Kidney epithelial cell (primary cell): ENCODE data around the gene MMP20. TPM values are rescaled to one million over a fixed set of nuclear protein-coding genes. Genes with fewer than 3 reads are reported as not detected.

Source experiments
- DNase-seq: peaks from one replicate; pipeline ENCODE4 v3.0.0-alpha.2; 2010; ENCODE audit warnings: low read depth
- H3K27me3 ChIP-seq: 2 replicates; pipeline ENCODE4 v1.6.0; 2011; ENCODE audit warnings: low read length; ENCODE audit not compliant: control insufficient read depth, insufficient read depth
- H3K36me3 ChIP-seq: 2 replicates; pipeline ENCODE4 v1.5.1; 2011; ENCODE audit warnings: low read length; ENCODE audit not compliant: control insufficient read depth, insufficient read depth
- H3K4me3 ChIP-seq: 2 replicates; pipeline ENCODE4 v1.5.1; 2011; ENCODE audit warnings: low read depth, mild to moderate bottlenecking, control low read depth, low read length
- CTCF ChIP-seq: IDR thresholded peaks from 2 replicates; pipeline ENCODE4 v1.5.1; 2011; ENCODE audit warnings: mild to moderate bottlenecking, moderate library complexity, low read length, control low read depth, inconsistent platforms; ENCODE audit not compliant: insufficient read depth, poor library complexity, severe bottlenecking
- total RNA-seq: library from RNA; depleted of rRNA; stranded (reverse); fragments of >200 nt; gene quantifications from 2 replicates; pipeline ENCODE4 v1.2.3, GENCODE V29; 2015

The MMP20 gene
- total RNA-seq, 1 donor from 2014 or later, result not detected

- Histone ChIP-seq H3K27me3 (no peaks in the 10 kb centered on the region), H3K36me3 (no peaks in the 10 kb centered on the region), H3K4me3 (no peak overlapping the region)
- TF ChIP-seq CTCF, result no peak
- DNase-seq, result no peak
These were observed 18.8 kb upstream of the MMP20 start for GRCh38 chr11:102643941-102644340.

GRCh38 chr11:102640946-102641345 lies 15.8 kb upstream of the MMP20 start:
- DNase-seq, result no peak
- H3K4me3 ChIP-seq, result no peak overlapping the region
- no peaks in the 10 kb centered on the region for H3K27me3 ChIP-seq
- no peaks in the 10 kb centered on the region for H3K36me3 ChIP-seq
- no peak for TF ChIP-seq CTCF

GRCh38 chr11:102639656-102640055 lies 14.5 kb upstream of the MMP20 start:
- Histone ChIP-seq H3K4me3 (no peak overlapping the region), H3K27me3 (no peaks in the 10 kb centered on the region), H3K36me3 (no peaks in the 10 kb centered on the region)
- no peak for DNase-seq
- no peak for TF ChIP-seq CTCF

- no peaks in the 10 kb centered on the region for H3K36me3 ChIP-seq
- TF ChIP-seq CTCF, result no peak
- no peak for DNase-seq
These were observed 12.6 kb upstream of the MMP20 start for GRCh38 chr11:102637731-102638130.

GRCh38 chr11:102633385-102634026 lies 8.4 kb upstream of the MMP20 start:
- Histone ChIP-seq H3K27me3 (no peaks in the 10 kb centered on the region), H3K4me3 (no peak overlapping the region), H3K36me3 (no peaks in the 10 kb centered on the region)
- TF ChIP-seq CTCF, result no peak
- DNase-seq, result no peak

More at GRCh38 chr11:102637731-102638130, 12.6 kb upstream of the MMP20 start:
- Histone ChIP-seq H3K27me3 (no peaks in the 10 kb centered on the region), H3K4me3 (no peak overlapping the region)

GRCh38 chr11:102632026-102632425 lies 6.9 kb upstream of the MMP20 start:
- Histone ChIP-seq H3K27me3 (no peaks in the 10 kb centered on the region), H3K36me3 (no peaks in the 10 kb centered on the region)
- no peak for TF ChIP-seq CTCF

More at GRCh38 chr11:102632026-102632425, 6.9 kb upstream of the MMP20 start:
- no peak for DNase-seq
- H3K4me3 ChIP-seq, result no peak overlapping the region
